HG03571 (cell line): ENCODE measurements around the gene TMED9.
A peak's percentile ranks its signal among the peaks of the same experiment; 100 is the strongest.
"Not testable (repeated sequence)": the region's sequence is repeated elsewhere in the genome, so short reads cannot be mapped to it uniquely, and the experiment has no call there.

ENCODE experiments used
- ATAC-seq: cut with Tn5 transposase; IDR thresholded peaks from one replicate; pipeline ENCODE4 v1.9.1; 2021; ENCODE audit not compliant: unreplicated experiment

The TMED9 gene

GRCh38 chr5:177592010-177592834 is at the start of gene TMED9:
TMED9 (plus strand) TSS chr5:177592203; CDS start chr5:177592215, 12 bp downstream.
- ATAC-seq: peak; percentile 94

DNA sequence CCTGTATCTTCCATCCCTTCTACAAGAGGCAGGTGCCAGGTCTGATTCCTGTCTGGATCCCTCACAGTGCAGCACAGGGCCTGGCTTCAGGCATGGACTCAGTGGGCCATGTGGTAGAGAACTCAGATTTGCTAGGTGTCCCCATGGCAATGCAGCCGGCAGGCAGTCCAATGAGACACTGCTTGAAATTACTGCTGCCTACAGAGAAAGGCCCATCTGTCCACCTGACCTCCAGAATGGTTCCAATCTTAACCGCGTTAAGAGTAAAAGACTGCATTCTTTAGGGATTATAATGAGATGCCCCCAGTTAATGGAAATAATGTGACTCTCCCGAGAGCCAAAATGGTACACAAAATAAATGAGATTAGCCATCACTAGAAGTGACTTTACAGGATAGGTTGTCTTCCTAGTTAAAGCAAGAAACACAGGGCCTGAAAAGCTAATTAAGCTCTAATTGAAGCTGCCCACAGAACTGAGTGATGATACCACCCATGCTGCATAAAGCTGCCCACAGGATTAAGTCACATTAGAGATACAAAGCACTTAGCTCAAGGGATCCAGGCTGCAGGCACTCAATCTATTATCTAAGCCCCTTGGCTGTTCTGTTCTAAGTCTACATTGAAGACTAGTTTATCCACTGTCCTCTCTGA is 49.1 kb upstream of the TMED9 start:
- ATAC-seq: no peak

DNA sequence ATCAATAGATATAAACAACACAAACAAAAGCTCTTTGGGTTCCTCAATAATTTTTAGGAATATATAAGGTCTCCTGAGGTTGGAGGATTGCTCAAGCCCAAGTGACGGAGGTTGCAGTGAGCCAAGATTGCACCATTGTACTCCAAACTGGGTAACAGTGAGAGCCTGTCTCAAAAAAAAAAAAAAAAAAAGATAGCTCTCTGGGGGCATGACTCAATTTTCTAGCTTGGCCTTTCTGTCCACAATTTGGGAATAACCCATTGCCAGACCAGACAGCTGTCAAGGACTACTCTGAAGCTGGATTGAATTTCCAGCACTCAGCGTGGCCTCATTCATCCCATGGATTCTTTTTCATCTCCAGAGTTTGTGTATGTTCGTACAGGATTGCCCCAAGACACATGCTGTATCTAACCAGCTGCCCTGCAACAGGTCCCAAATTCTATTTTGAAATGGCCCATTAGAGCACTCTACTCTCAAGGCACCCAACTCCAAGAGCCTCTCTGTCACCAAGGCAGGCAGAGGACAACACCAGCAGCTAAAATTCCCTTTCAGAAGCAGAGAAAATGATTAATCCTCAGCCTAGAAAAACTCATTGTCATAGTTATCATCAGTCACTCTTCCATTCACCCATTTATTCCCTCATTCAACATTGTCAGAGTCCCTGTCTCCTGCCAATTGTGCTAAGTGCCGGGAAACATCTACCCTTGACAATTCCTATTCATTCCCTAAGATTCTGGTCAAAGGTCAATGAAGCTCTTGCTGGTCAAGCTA is 46.3 kb upstream of the TMED9 start:
- no peak for ATAC-seq

- no peak for ATAC-seq
Observed at GRCh38 chr5:177546258-177546741, 45.7 kb upstream of the TMED9 start.

- ATAC-seq: no peak
Observed at GRCh38 chr5:177547736-177548135, 44.3 kb upstream of the TMED9 start.

- ATAC-seq: no peak
Observed at GRCh38 chr5:177548495-177548894, 43.5 kb upstream of the TMED9 start.

GRCh38 chr5:177550122-177550521 is 41.9 kb upstream of the TMED9 start:
- ATAC-seq: no peak

- ATAC-seq: no peak
Observed at GRCh38 chr5:177552839-177553455, 39.1 kb upstream of the TMED9 start.

DNA sequence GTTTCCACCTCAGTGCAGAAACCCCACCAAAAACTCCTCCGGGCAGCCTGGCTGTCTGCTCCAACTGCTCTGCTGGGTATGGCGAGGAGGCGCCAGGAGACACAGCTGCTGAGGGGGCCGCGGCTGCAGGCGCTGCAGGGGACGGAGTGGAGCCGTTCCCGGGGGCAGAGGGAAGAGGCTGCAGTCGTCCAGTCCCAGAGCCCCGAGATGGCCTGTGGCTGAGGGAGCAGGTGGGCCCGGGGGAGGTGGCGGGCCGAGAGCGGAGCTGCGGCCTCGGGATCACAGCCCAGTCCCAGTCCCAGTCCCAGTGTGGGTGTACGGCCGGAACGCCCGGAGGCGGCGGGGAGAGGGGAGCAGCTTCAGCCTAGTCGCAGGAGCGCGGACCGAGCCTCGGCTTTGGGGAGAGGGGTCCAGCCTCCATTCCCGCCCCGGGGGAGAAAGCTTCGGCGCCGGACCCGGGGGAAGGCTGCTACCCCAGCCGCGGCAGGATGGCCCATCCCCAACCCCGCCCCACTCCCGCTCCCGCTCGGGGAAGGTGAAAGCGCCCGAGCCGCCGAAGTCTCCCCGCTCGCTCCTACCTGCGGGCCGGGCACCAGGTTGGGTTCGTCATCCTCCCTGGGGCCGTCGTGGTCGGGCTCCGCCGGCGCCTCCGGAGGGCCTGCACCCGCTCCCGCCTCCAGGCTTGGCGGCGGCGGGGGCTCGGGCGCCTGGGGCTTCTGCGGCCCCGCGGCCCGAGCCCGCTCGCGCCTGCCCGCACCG is 38.2 kb upstream of the TMED9 start:
- peak; percentile 25 for ATAC-seq

- peak; percentile 90 for ATAC-seq
Observed at GRCh38 chr5:177554474-177555111, 37.4 kb upstream of the TMED9 start, which contains the start of gene FAM193B. FAM193B (minus strand) TSS chr5:177554563; CDS start chr5:177554458, 105 bp downstream.

DNA sequence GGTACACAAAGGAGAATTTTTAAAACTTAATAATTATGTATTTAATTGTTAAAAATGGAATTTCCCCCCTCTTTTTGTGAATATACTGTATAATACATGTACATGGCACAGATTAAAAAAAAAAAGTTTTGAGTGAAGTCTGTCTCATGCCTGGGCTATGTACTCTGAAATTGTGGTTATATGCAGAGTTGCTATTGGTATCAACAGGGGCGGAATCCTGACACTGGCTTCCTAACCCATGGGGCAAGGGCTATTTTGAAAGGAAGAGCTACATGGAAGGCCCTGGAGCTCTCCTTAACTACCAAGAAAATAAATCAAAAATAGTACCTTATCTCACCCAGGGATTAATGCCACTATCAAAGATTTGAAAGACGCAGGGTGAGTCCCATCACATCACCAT is 36.8 kb upstream of the TMED9 start:
- ATAC-seq: no peak

- no peak for ATAC-seq
Observed at GRCh38 chr5:177555665-177556064, 36.3 kb upstream of the TMED9 start.

GRCh38 chr5:177557041-177557647 is 34.9 kb upstream of the TMED9 start:
- ATAC-seq: no peak

DNA sequence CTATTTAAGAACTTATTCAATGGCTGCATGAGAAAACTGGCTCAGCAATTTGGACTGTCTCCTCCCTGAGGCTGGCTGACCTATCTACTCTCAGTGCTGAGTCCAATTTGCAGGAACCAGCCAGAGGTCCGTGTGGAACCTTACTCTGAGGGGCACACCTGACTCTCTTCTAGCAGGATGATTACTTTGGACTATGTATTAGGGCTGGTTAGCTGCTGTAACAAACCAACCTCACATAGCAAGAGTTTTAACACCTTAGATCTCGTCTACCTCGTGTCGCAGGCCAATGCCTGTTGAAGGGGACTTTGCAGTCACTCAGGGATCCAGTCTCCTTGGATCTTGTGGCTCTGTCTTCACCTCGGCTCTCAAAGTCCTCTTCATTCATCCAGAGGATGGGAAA is 34.2 kb upstream of the TMED9 start:
- no peak for ATAC-seq

DNA sequence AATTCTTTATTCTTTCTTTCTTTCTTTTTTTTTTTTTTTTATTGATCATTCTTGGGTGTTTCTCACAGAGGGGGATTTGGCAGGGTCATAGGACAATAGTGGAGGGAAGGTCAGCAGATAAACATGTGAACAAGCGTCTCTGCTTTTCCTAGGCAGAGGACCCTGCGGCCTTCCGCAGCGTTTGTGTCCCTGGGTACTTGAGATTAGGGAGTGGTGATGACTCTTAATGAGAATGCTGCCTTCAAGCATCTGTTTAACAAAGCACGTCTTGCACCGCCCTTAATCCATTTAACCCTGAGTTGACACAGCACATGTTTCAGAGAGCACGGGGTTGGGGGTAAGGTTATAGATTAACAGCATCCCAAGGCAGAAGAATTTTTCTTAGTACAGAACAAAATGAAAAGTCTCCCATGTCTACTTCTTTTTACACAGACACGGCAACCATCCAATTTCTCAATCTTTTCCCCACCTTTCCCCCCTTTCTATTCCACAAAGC is 32.5 kb upstream of the TMED9 start:
- ATAC-seq: not testable (repeated sequence)

DNA sequence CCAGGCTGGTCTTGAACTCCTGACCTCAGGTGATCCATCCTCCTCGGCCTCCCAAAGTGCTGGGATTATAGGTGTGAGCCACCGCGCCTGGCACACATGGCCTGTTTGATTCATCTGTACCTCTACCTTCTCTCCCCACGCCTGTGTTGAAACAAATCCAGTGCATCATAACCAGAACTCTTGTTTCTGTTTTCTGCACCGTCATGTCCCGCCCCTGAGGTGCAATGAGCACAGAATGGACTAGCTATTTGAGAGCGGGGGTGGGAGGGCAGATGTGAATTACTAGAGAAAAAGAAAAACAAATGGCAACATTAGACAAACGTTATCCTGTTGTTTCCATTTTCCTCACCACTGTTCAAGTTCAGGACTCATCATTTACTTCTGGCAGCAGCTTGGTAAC is 27.0 kb upstream of the TMED9 start:
- no peak for ATAC-seq

DNA sequence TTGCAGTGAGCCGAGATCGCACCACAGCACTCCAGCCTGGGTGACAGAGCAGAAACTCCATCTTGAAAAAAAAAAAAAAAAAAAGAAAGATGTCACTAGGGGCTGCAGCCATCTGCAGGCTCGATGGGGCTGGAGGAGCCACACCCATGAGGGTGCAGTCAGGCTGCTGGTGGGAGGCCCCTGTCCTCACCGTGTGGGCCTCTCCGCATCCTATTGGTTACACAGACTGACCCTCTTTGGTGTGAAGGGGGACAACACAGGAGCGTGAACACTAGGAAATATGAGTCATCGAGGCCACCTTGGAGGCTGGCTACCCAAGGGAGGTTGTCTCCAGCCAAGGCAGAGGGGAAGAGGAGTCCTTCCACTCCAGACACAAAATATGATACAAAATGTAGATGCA is 23.7 kb upstream of the TMED9 start:
- ATAC-seq: no peak

DNA sequence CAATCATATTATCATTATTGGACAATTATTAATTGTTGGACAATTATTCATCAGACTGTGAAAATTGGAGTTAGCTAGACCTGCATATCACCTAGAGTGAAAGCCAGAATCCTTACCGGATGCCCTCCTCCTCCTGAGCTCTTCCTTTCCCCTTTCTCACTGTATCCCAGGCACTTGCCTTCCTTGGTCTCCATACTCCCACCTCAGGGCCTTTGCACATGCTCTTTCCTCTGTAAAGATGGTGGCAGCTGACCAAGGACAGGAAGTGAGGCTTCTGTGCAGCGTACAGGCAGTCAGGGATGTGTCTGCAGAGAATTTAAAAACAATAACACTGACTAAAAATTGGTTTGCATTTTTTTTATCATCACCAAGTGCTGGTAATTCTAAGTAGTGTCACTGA is 22.1 kb upstream of the TMED9 start:
- ATAC-seq: no peak

DNA sequence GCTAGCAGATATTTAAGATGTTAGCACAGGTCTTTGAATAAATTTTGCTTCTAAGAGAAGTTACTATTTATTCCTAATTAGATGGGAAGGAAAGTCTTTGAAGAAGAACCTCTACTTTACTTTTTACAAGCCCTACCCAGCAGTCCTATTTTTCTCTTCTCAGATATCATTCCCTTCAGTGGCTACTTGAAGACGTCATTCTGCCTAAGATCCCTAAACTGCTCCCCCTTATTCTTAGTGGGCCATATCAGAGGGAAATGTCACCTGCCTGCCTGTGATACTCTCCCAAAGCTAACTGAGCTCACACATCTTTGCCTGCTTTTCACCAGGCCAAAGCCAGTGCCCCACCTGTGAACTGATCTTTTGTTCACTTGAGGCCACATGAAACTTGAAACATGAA is 16.5 kb upstream of the TMED9 start:
- ATAC-seq: no peak
